CD14-positive monocyte (primary cell): ENCODE results near the gene MSH2. TPM values are rescaled to one million over a fixed set of nuclear protein-coding genes. Genes with fewer than 3 reads are reported as not detected.

Experiments
- DNase-seq, 3 donors: peaks; one replicate each; pipeline ENCODE4 v3.0.0-alpha.2; 2011 to 2022
- H2AFZ ChIP-seq: 2 replicates; pipeline ENCODE4 v1.6.0; 2012; ENCODE audit warnings: mild to moderate bottlenecking, low read depth, low read length, inconsistent platforms; ENCODE audit not compliant: insufficient read depth, poor library complexity, severe bottlenecking
- H3K27ac ChIP-seq, 2 donors: 1 replicate in 1 of 2; 2 replicates in 1 of 2; pipeline ENCODE4 v1.5.1; 2012 to 2013; ENCODE audit warnings: low read length in 2 of 2, control low read depth in 1 of 2, inconsistent platforms in 1 of 2, low read depth in 1 of 2, mild to moderate bottlenecking in 1 of 2
- H3K27me3 ChIP-seq, 2 donors: one replicate each; pipeline versions ENCODE4 v1.6.0 to v1.6.1; 2011 to 2013; ENCODE audit warnings: low read length in 2 of 2; ENCODE audit not compliant: control insufficient read depth in 2 of 2, insufficient read depth in 2 of 2
- H3K36me3 ChIP-seq, 2 donors: replicated peaks in 1 of 2; 1 replicate in 1 of 2; 2 replicates in 1 of 2; pipeline versions ENCODE4 v1.5.1 to v1.6.1; 2012 to 2013; ENCODE audit warnings: low read length in 2 of 2, control low read depth in 1 of 2, inconsistent platforms in 1 of 2, mild to moderate bottlenecking in 1 of 2; ENCODE audit not compliant: insufficient read depth in 2 of 2, control insufficient read depth in 1 of 2
- H3K4me1 ChIP-seq, 2 donors: 1 replicate in 1 of 2; 2 replicates in 1 of 2; pipeline versions ENCODE4 v1.5.1 to v1.6.1; 2012 to 2013; ENCODE audit warnings: low read length in 2 of 2, control low read depth in 1 of 2, inconsistent platforms in 1 of 2, mild to moderate bottlenecking in 1 of 2, moderate library complexity in 1 of 2; ENCODE audit not compliant: insufficient read depth in 2 of 2, control insufficient read depth in 1 of 2
- H3K4me2 ChIP-seq: replicated peaks from 2 replicates; pipeline ENCODE3; 2012; ENCODE audit warnings: low read length, moderate library complexity, mild to moderate bottlenecking; ENCODE audit not compliant: poor library complexity, severe bottlenecking; ENCODE audit errors: extremely low read depth
- H3K4me3 ChIP-seq, 3 experiments: fragments of 200-600 bp in 1 of 3; sonication (generic) in 1 of 3; replicated peaks in 1 of 3; 1 replicate in 2 of 3; 2 replicates in 1 of 3; pipeline ENCODE4 v1.5.1; 2011 to 2013; ENCODE audit warnings: low read length in 3 of 3, mild to moderate bottlenecking in 3 of 3, control low read depth in 2 of 3, low read depth in 2 of 3, inconsistent platforms in 1 of 3, moderate library complexity in 1 of 3
- H3K79me2 ChIP-seq: 2 replicates; pipeline ENCODE4 v1.6.0; 2012; ENCODE audit warnings: mild to moderate bottlenecking, control low read depth, inconsistent platforms, low read length, moderate library complexity; ENCODE audit not compliant: insufficient read depth
- H3K9ac ChIP-seq: 2 replicates; pipeline ENCODE4 v1.6.0; 2017; ENCODE audit warnings: low read length, mild to moderate bottlenecking; ENCODE audit not compliant: insufficient read depth, poor library complexity, severe bottlenecking
- H3K9me3 ChIP-seq, 2 donors: replicated peaks in 1 of 2; 1 replicate in 1 of 2; 2 replicates in 1 of 2; pipeline versions ENCODE4 v1.5.1 to v1.6.1; 2012 to 2013; ENCODE audit warnings: low read length in 2 of 2, control low read depth in 1 of 2; ENCODE audit not compliant: control insufficient read depth in 1 of 2, insufficient read depth in 1 of 2
- H4K20me1 ChIP-seq: 2 replicates; pipeline ENCODE4 v1.6.0; 2012; ENCODE audit warnings: mild to moderate bottlenecking, low read length, control low read depth, moderate library complexity; ENCODE audit not compliant: insufficient read depth
- H3K27ac Mint-ChIP-seq, 7 donors: one replicate each; pipeline ENCODE4 v1.8.0; 2020; ENCODE audit warnings: mild to moderate bottlenecking in 7 of 7, mixed read lengths in 7 of 7, moderate library complexity in 6 of 7, inconsistent platforms in 2 of 7
- H3K27me3 Mint-ChIP-seq, 3 donors: one replicate each; pipeline ENCODE4 v1.8.0; 2021 to 2022; ENCODE audit warnings: low read depth in 3 of 3, mild to moderate bottlenecking in 3 of 3, mixed read lengths in 3 of 3, moderate library complexity in 3 of 3, inconsistent platforms in 1 of 3
- H3K36me3 Mint-ChIP-seq, 2 donors: one replicate each; pipeline ENCODE4 v1.8.0; 2020; ENCODE audit warnings: mixed read lengths in 2 of 2, inconsistent platforms in 1 of 2, mild to moderate bottlenecking in 1 of 2
- H3K4me1 Mint-ChIP-seq: one replicate; pipeline ENCODE4 v1.8.0; 2020; ENCODE audit warnings: mild to moderate bottlenecking, mixed read lengths
- H3K4me3 Mint-ChIP-seq, 2 donors: one replicate each; pipeline ENCODE4 v1.8.0; 2020; ENCODE audit warnings: mild to moderate bottlenecking in 2 of 2, mixed read lengths in 2 of 2, moderate library complexity in 1 of 2
- H3K9me3 Mint-ChIP-seq, 7 donors: one replicate each; pipeline ENCODE4 v1.8.0; 2020 to 2022; ENCODE audit warnings: mixed read lengths in 7 of 7, mild to moderate bottlenecking in 6 of 7, moderate library complexity in 6 of 7, inconsistent platforms in 2 of 7
- CTCF ChIP-seq: fragments of 200-600 bp; IDR thresholded peaks from one replicate; pipeline ENCODE4 v1.8.0; 2022; ENCODE audit warnings: antibody characterized with exemption, mild to moderate bottlenecking
- WGBS: methylation state at CpG from one replicate; pipeline ENCODE4 v1.1.5; 2013; ENCODE audit warnings: missing lambda C conversion rate; ENCODE audit not compliant: insufficient coverage; 5-methylcytosine and 5-hydroxymethylcytosine counted together
- intact Hi-C, 2 donors: fragments of 100-400 bp; cut with micrococcal nuclease; formaldehyde crosslinking; loops; one replicate each; pipeline versions ENCODE4 v1.15.0 to v1.15.1; 2023
- polyA plus RNA-seq, 3 donors: library from polyadenylated mRNA; depleted of rRNA in 1 of 3; unstranded in 2 of 3; stranded (reverse) in 1 of 3; fragments of 300-500 nt in 2 of 3; fragments of >200 nt in 1 of 3; fragmentation: Illumina TruSeq in 2 of 3; gene quantifications; 1 replicate in 2 of 3; 2 replicates in 1 of 3; pipeline ENCODE4 v1.2.3, GENCODE V29; 2012 to 2021

The MSH2 gene
- polyA plus RNA-seq, 3 donors = 1.5 to 2.8 (median 2.0) TPM

GRCh38 chr2:47402555-47402804, 476 bp upstream of the MSH2 start:
- TF ChIP-seq CTCF = no peak
- H3K4me3 ChIP-seq = peak overlapping the region; percentile 73 to 97 (median 96)
- intact Hi-C loops = no loop called here
- Mint-ChIP-seq H3K9me3 (peaks cover 0 to 4% (median 0%) of the 10 kb centered on the region in 7 donors), H3K27ac (peak overlapping the region in 5 of 7 donors; percentile 72 to 93 (median 82)), H3K4me3 (peak overlapping the region; percentile 99), H3K4me1 (peaks cover 30% of the 10 kb centered on the region), H3K36me3 (peaks cover 0 to 4% of the 10 kb centered on the region in 2 donors), H3K27me3 (peaks cover 0 to 4% (median 3%) of the 10 kb centered on the region in 3 donors)
- no peaks in the 10 kb centered on the region for H3K27me3 ChIP-seq
- H3K79me2 ChIP-seq = peaks cover 36% of the 10 kb centered on the region
- 3% methylated on average over 5 of the region's 8 CpGs for WGBS
- H3K36me3 ChIP-seq = no peaks in the 10 kb centered on the region
- peak overlapping the region; percentile 94 for H3K4me2 ChIP-seq
- no peak for DNase-seq
- H3K9me3 ChIP-seq = no peaks in the 10 kb centered on the region
- H3K4me1 ChIP-seq = peaks cover 15 to 23% of the 10 kb centered on the region in 2 donors
- H3K9ac ChIP-seq = peak overlapping the region; percentile 55
- H2AFZ ChIP-seq = peak overlapping the region; percentile 100
- H3K27ac ChIP-seq = peak overlapping the region in 1 of 2 donors; percentile 65
- no peaks in the 10 kb centered on the region for H4K20me1 ChIP-seq

- peaks cover 42% of the 10 kb centered on the region for H3K79me2 ChIP-seq
- 8% methylated on average over 13 of the region's 24 CpGs for WGBS
- TF ChIP-seq CTCF = no peak
Measured at GRCh38 chr2:47403609-47404193, 745 bp downstream of the MSH2 start.

More at GRCh38 chr2:47403609-47404193, 745 bp downstream of the MSH2 start:
- Mint-ChIP-seq H3K27me3 (peaks cover 0 to 4% (median 3%) of the 10 kb centered on the region in 3 donors), H3K27ac (peak overlapping the region in 4 of 7 donors; percentile 14 to 93 (median 51)), H3K9me3 (peaks cover 0 to 4% (median 0%) of the 10 kb centered on the region in 7 donors), H3K36me3 (peaks cover 0 to 7% of the 10 kb centered on the region in 2 donors), H3K4me3 (peak overlapping the region; percentile 99), H3K4me1 (peaks cover 30% of the 10 kb centered on the region)
- no peak for DNase-seq
- Histone ChIP-seq H3K27me3 (no peaks in the 10 kb centered on the region), H4K20me1 (no peaks in the 10 kb centered on the region), H3K4me3 (peak overlapping the region; percentile 73 to 97 (median 96)), H3K9ac (peak overlapping the region; percentile 53), H3K9me3 (no peaks in the 10 kb centered on the region), H2AFZ (peak overlapping the region; percentile 100), H3K4me2 (peak overlapping the region; percentile 94), H3K36me3 (no peaks in the 10 kb centered on the region), H3K27ac (peak overlapping the region in 1 of 2 donors; percentile 65), H3K4me1 (peaks cover 15 to 23% of the 10 kb centered on the region in 2 donors)
- intact Hi-C loops = no loop called here
